IMR-90 (cell line): ENCODE data around the gene DDX59. TPM values are rescaled to one million over a fixed set of nuclear protein-coding genes. Genes with fewer than 3 reads are reported as not detected.
A peak's percentile ranks its signal among the peaks of the same experiment; 100 is the strongest.

ENCODE experiments used
- ATAC-seq: fragments of 200-7000 bp; cut with Tn5 transposase; 2 replicates; pipeline ENCODE4 v1.9.1; 2020; ENCODE audit warnings: low read depth, mild to moderate bottlenecking, moderate library complexity
- BruUV-seq: library from RNA; stranded (reverse); fragments of 400-500 nt; replicated peaks from 2 replicates; lab custom pipeline; 2021; lab: Mats Ljungman, UMichigan
- CTCF ChIA-PET: fragments of 300-600 bp; formaldehyde crosslinking; extraction: SDS; loops from one replicate; lab custom pipeline; 2021; ENCODE audit warnings: antibody characterized with exemption; lab: Yijun Ruan, JAX
- POLR2A ChIA-PET: fragments of 300-600 bp; sonication (Branson Sonifier 250); formaldehyde crosslinking; loops from one replicate; lab custom pipeline; 2022; ENCODE audit warnings: antibody characterized with exemption; ENCODE audit not compliant: unreplicated experiment; lab: Charles Lee
- DNase-seq: peaks from one replicate; pipeline ENCODE4 v3.0.0; 2013
- H2AFZ ChIP-seq: replicated peaks from 2 replicates; pipeline ENCODE3; 2013; ENCODE audit warnings: low read length, mild to moderate bottlenecking; ENCODE audit not compliant: poor library complexity
- H2AK5ac ChIP-seq: 2 replicates; pipeline ENCODE4 v1.6.1; 2013; ENCODE audit warnings: low read depth, low read length, inconsistent platforms
- H2AK9ac ChIP-seq: replicated peaks from 2 replicates; pipeline ENCODE3; 2013; ENCODE audit warnings: mild to moderate bottlenecking, low read depth, low read length, moderate library complexity; ENCODE audit not compliant: poor library complexity
- H2BK120ac ChIP-seq: 2 replicates; pipeline ENCODE4 v1.6.1; 2013; ENCODE audit warnings: low read depth, low read length, inconsistent platforms
- H2BK15ac ChIP-seq: 3 replicates; pipeline ENCODE4 v1.6.1; 2013; ENCODE audit warnings: low read depth, low read length, inconsistent platforms
- H2BK20ac ChIP-seq: 2 replicates; pipeline ENCODE4 v1.6.1; 2013; ENCODE audit warnings: low read depth, mild to moderate bottlenecking, inconsistent platforms, low read length, moderate library complexity
- H2BK5ac ChIP-seq: 2 replicates; pipeline ENCODE4 v1.6.1; 2013; ENCODE audit warnings: mild to moderate bottlenecking, low read depth, low read length, inconsistent platforms; ENCODE audit not compliant: poor library complexity, severe bottlenecking
- H3K14ac ChIP-seq: replicated peaks from 2 replicates; pipeline ENCODE4 v1.6.1; 2013; ENCODE audit warnings: low read depth, low read length, inconsistent platforms
- H3K18ac ChIP-seq: 2 replicates; pipeline ENCODE4 v1.6.1; 2013; ENCODE audit warnings: low read depth, low read length, control low read depth
- H3K23ac ChIP-seq: 2 replicates; pipeline ENCODE4 v1.6.1; 2013; ENCODE audit warnings: low read depth, low read length, inconsistent platforms
- H3K27ac ChIP-seq: 2 replicates; pipeline ENCODE4 v1.5.1; 2013; ENCODE audit warnings: mild to moderate bottlenecking, control low read depth, low read length; ENCODE audit not compliant: insufficient read depth
- H3K27me3 ChIP-seq: 2 replicates; pipeline ENCODE4 v1.6.1; 2013; ENCODE audit warnings: low read length; ENCODE audit not compliant: control insufficient read depth, insufficient read depth
- H3K36me3 ChIP-seq: 2 replicates; pipeline ENCODE4 v1.6.1; 2013; ENCODE audit warnings: low read length, mixed read lengths; ENCODE audit not compliant: control insufficient read depth, insufficient read depth
- H3K4ac ChIP-seq: 2 replicates; pipeline ENCODE4 v1.6.1; 2013; ENCODE audit warnings: low read depth, low read length, inconsistent platforms
- H3K4me1 ChIP-seq: 2 replicates; pipeline ENCODE4 v1.6.1; 2013; ENCODE audit warnings: low read length, mixed read lengths; ENCODE audit not compliant: control insufficient read depth, insufficient read depth
- H3K4me2 ChIP-seq: 2 replicates; pipeline ENCODE4 v1.6.1; 2013; ENCODE audit warnings: low read depth, mild to moderate bottlenecking, control low read depth, low read length, moderate library complexity
- H3K4me3 ChIP-seq: 2 replicates; pipeline ENCODE4 v1.5.1; 2013; ENCODE audit warnings: low read depth, mild to moderate bottlenecking, control low read depth, low read length, moderate library complexity; ENCODE audit not compliant: insufficient read depth
- H3K56ac ChIP-seq: 2 replicates; pipeline ENCODE4 v1.6.1; 2013; ENCODE audit warnings: low read length, inconsistent platforms; ENCODE audit not compliant: insufficient read depth; ENCODE audit errors: extremely low read depth
- H3K79me1 ChIP-seq, 2 experiments: 2 replicates each; pipeline ENCODE4 v1.6.1; 2013; ENCODE audit warnings: low read length in 2 of 2, inconsistent platforms in 1 of 2, low read depth in 1 of 2
- H3K9ac ChIP-seq: 2 replicates; pipeline ENCODE4 v1.6.1; 2013; ENCODE audit warnings: low read depth, low read length, control low read depth
- H3K9me1 ChIP-seq: 2 replicates; pipeline ENCODE4 v1.6.1; 2013; ENCODE audit warnings: low read length, inconsistent platforms; ENCODE audit not compliant: insufficient read depth
- H3K9me3 ChIP-seq: 2 replicates; pipeline ENCODE4 v1.6.1; 2013; ENCODE audit warnings: low read length; ENCODE audit not compliant: control insufficient read depth, insufficient read depth
- H4K20me1 ChIP-seq: 2 replicates; pipeline ENCODE4 v1.6.1; 2013; ENCODE audit warnings: low read length, inconsistent platforms; ENCODE audit not compliant: insufficient read depth
- H4K5ac ChIP-seq: 2 replicates; pipeline ENCODE4 v1.6.1; 2013; ENCODE audit warnings: mild to moderate bottlenecking, low read depth, low read length, control low read depth
- H4K8ac ChIP-seq, 2 experiments: 2 replicates each; pipeline ENCODE4 v1.6.1; 2013; ENCODE audit warnings: low read depth in 2 of 2, low read length in 2 of 2, control low read depth in 1 of 2, inconsistent platforms in 1 of 2
- H4K91ac ChIP-seq: 2 replicates; pipeline ENCODE4 v1.6.1; 2013; ENCODE audit warnings: low read depth, low read length, inconsistent platforms; ENCODE audit not compliant: insufficient read depth
- CEBPB ChIP-seq: IDR thresholded peaks from 2 replicates; pipeline ENCODE4 v1.6.1; 2012; ENCODE audit warnings: low read depth, low read length, improper control_type of control experiment
- MAFK ChIP-seq: IDR thresholded peaks from 2 replicates; pipeline ENCODE4 v1.6.1; 2012; ENCODE audit warnings: low read depth, low read length, improper control_type of control experiment
- MAZ ChIP-seq: IDR thresholded peaks from 2 replicates; pipeline ENCODE4 v1.6.1; 2012; ENCODE audit warnings: low read depth, mild to moderate bottlenecking, low read length, improper control_type of control experiment, moderate library complexity, borderline replicate concordance
- NFE2L2 ChIP-seq: fragments of 150-350 bp; IDR thresholded peaks from 2 replicates; pipeline ENCODE4 v1.6.1; 2016; ENCODE audit warnings: low read depth, mild to moderate bottlenecking, low read length
- POLR2A ChIP-seq: IDR thresholded peaks from 2 replicates; pipeline ENCODE4 v1.6.1; 2012; ENCODE audit warnings: mild to moderate bottlenecking, low read depth, low read length
- RAD21 ChIP-seq: IDR thresholded peaks from 2 replicates; pipeline ENCODE4 v1.6.1; 2012; ENCODE audit warnings: low read length, improper control_type of control experiment
- RCOR1 ChIP-seq: IDR thresholded peaks from 2 replicates; pipeline ENCODE4 v1.6.1; 2012; ENCODE audit warnings: mild to moderate bottlenecking, low read length, improper control_type of control experiment; ENCODE audit not compliant: insufficient replicate concordance
- SMC3 ChIP-seq: fragments of 150-350 bp; IDR thresholded peaks from 2 replicates; pipeline ENCODE4 v1.6.1; 2016; ENCODE audit warnings: low read depth, mild to moderate bottlenecking, antibody characterized with exemption, low read length, moderate library complexity
- WGBS, 2 experiments: methylation state at CpG; one replicate each; pipeline versions ENCODE4 v1.1.5 to v1.1.7; 2013; ENCODE audit warnings: missing lambda C conversion rate in 2 of 2; ENCODE audit not compliant: insufficient read length in 1 of 2; ENCODE audit errors: extremely low coverage in 2 of 2; 5-methylcytosine and 5-hydroxymethylcytosine counted together
- dilution Hi-C: fragments of 300-500 bp; cut with HindIII; formaldehyde crosslinking; loops from one replicate; pipeline ENCODE4 v1.14.3; 2018; ENCODE audit warnings: low sequenced_read_pairs; ENCODE audit not compliant: unreplicated experiment
- in situ Hi-C: fragments of 300-500 bp; cut with MboI; formaldehyde crosslinking; loops from 3 replicates; pipeline ENCODE4 v1.14.3; 2019; ENCODE audit warnings: low sequenced_read_pairs, inconsistent platforms, mixed read lengths
- intact Hi-C: fragments of 100-400 bp; cut with micrococcal nuclease; formaldehyde crosslinking; loops from 2 replicates; pipeline ENCODE4 v1.10.0; 2022
- polyA plus RNA-seq, 3 experiments: library from polyadenylated mRNA; depleted of rRNA; stranded (reverse); fragments of >200 nt; gene quantifications; 2 replicates each; pipeline ENCODE4 v1.2.3, GENCODE V29; 2012; ENCODE audit warnings: low replicate concordance in 1 of 3
- total RNA-seq: library from RNA; depleted of rRNA; stranded (reverse); fragments of >200 nt; gene quantifications from 2 replicates; pipeline ENCODE4 v1.2.3, GENCODE V29; 2012
- TF ChIP-seq, protein P1 (sequence below): fragments of 150-350 bp; IDR thresholded peaks from 2 replicates; pipeline ENCODE4 v1.6.1; 2016; ENCODE audit warnings: low read depth, mild to moderate bottlenecking, low read length, moderate library complexity, borderline replicate concordance
- TF ChIP-seq, protein P2 (sequence below): conservative IDR thresholded peaks from 2 replicates; pipeline ENCODE4 v1.5.1; 2012; ENCODE audit warnings: mild to moderate bottlenecking, low read depth, low read length, improper control_type of control experiment

Gene DDX59
- total and polyA plus RNA-seq, 2 of the 4 experiments (the other 2 are of a cell fraction) = 8.6 to 9.1 TPM

DNA sequence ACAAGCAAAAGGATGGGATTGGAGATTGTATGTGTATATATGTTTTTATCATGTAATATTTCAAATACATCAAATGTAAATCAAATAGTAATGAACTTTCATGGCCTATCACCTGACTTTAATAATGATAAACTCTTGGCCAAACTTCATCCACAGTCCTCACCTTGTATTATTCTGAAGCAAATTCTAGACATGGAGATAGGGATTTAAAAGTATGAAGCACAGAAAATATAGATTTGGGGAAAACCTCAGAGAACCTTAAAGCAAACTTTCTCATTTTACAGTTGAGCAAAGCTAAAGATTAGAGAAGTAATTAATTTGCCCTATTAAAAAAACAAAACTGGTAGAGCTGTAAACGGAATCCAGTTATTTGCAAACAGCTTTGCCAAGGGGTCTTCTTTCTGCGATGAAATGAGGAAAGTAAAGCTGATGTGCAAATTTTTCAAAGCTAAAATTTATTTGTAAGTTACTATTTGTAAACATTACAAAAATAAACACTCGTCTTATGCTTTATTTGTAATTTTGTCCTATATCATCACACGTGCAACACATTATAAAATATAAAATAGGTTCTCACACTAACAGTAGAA is 29.2 kb downstream of the DDX59 start (continued):
- no peak for TF ChIP-seq SMC3

DNA sequence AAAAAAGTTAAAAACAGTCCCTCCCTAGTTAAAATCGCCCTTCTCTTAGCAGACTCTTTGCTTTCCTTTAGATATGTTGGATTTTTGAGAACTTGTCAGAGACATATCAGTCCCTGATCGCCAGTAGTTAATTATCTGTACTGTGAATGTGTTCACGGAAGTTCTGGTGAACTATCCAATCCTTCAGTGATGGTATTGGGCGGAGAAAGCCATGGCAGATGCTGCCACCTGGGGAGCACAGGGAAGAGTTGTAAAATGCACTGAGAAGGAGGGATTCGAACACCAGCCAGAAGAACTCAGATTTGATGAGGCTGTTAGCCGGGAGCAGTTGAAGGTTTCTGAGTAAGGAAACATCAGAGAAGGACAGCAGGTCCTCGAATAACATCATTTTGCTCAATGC is 31.6 kb downstream of the DDX59 start:
- H4K91ac ChIP-seq = no peak overlapping the region
- DNase-seq = no peak
- dilution Hi-C loops (no loop called here), in situ Hi-C loops (no loop called here), intact Hi-C loops (no loop called here)
- no peak overlapping the region for H3K56ac ChIP-seq
- no peak overlapping the region for H3K9ac ChIP-seq
- H3K79me1 ChIP-seq = no peaks in the 10 kb centered on the region
- no peak overlapping the region for H3K18ac ChIP-seq
- 0 out of 2 replicates have a peak, but pooled peaks cover 1% of the 10 kb centered on the region for H3K36me3 ChIP-seq
- H4K8ac ChIP-seq = 0 out of 4 replicates have a peak overlapping the region, but pooled peaks of 1 of the 2 experiments have one; percentile 1
- ChIA-PET CTCF (no interaction called here), POLR2A (no interaction called here)
- BruUV-seq = no TSS peak
- H3K4me3 ChIP-seq = no peak overlapping the region
- H3K9me3 ChIP-seq = no peaks in the 10 kb centered on the region
- no peak overlapping the region for H2BK5ac ChIP-seq
- H3K23ac ChIP-seq = no peak overlapping the region
- H4K20me1 ChIP-seq = no peaks in the 10 kb centered on the region
- H3K4me1 ChIP-seq = peaks cover 2% of the 10 kb centered on the region
- no peak overlapping the region for H3K4ac ChIP-seq
- ATAC-seq = no peak
- TF ChIP-seq MAFK = no peak
- no peak for TF ChIP-seq RCOR1
- TF ChIP-seq RAD21 = no peak
- TF ChIP-seq, protein P1, sequence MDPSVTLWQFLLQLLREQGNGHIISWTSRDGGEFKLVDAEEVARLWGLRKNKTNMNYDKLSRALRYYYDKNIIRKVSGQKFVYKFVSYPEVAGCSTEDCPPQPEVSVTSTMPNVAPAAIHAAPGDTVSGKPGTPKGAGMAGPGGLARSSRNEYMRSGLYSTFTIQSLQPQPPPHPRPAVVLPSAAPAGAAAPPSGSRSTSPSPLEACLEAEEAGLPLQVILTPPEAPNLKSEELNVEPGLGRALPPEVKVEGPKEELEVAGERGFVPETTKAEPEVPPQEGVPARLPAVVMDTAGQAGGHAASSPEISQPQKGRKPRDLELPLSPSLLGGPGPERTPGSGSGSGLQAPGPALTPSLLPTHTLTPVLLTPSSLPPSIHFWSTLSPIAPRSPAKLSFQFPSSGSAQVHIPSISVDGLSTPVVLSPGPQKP = no peak
- TF ChIP-seq NFE2L2 = no peak
- TF ChIP-seq, protein P2, sequence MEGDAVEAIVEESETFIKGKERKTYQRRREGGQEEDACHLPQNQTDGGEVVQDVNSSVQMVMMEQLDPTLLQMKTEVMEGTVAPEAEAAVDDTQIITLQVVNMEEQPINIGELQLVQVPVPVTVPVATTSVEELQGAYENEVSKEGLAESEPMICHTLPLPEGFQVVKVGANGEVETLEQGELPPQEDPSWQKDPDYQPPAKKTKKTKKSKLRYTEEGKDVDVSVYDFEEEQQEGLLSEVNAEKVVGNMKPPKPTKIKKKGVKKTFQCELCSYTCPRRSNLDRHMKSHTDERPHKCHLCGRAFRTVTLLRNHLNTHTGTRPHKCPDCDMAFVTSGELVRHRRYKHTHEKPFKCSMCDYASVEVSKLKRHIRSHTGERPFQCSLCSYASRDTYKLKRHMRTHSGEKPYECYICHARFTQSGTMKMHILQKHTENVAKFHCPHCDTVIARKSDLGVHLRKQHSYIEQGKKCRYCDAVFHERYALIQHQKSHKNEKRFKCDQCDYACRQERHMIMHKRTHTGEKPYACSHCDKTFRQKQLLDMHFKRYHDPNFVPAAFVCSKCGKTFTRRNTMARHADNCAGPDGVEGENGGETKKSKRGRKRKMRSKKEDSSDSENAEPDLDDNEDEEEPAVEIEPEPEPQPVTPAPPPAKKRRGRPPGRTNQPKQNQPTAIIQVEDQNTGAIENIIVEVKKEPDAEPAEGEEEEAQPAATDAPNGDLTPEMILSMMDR = no peak
- no peak for TF ChIP-seq POLR2A
- TF ChIP-seq MAZ = no peak
- TF ChIP-seq CEBPB = no peak
- TF ChIP-seq SMC3 = no peak
- no peak overlapping the region for H2AK9ac ChIP-seq
- H2BK120ac ChIP-seq = no peak overlapping the region
- H3K4me2 ChIP-seq = no peak overlapping the region
- H4K5ac ChIP-seq = no peak overlapping the region
- H2BK20ac ChIP-seq = no peak overlapping the region
- 96% methylated on average over 4 of the region's 7 CpGs; no CpG with 5 or more reads in 1 of the 2 experiments for WGBS, 2 experiments
- H2BK15ac ChIP-seq = no peak overlapping the region; the same call in 2 of the 3 replicates
- no peaks in the 10 kb centered on the region for H3K27me3 ChIP-seq
- H3K14ac ChIP-seq = no peak overlapping the region
- H3K9me1 ChIP-seq = 0 out of 2 replicates have a peak, but pooled peaks cover 2% of the 10 kb centered on the region
- H2AFZ ChIP-seq = no peak overlapping the region
- no peak overlapping the region; the same call in 1 of the 2 replicates for H2AK5ac ChIP-seq
- H3K27ac ChIP-seq = no peak overlapping the region
